ACC112 (cell line): Measurements from ENCODE around the gene CNGA2.

ENCODE experiments used
- H2AFZ ChIP-seq: fragments of 200-600 bp; sonication (generic); one replicate; pipeline ENCODE4 v1.6.0; 2017; ENCODE audit warnings: antibody characterized with exemption, low read length; ENCODE audit not compliant: unreplicated experiment
- H3K27ac ChIP-seq: fragments of 200-600 bp; sonication (generic); 2 replicates; pipeline ENCODE4 v1.5.1; 2014; ENCODE audit warnings: low read depth, mild to moderate bottlenecking, antibody characterized with exemption, low read length, moderate library complexity
- H3K27me3 ChIP-seq: fragments of 200-600 bp; sonication (generic); 2 replicates; pipeline ENCODE4 v1.6.1; 2014; ENCODE audit warnings: mild to moderate bottlenecking, antibody characterized with exemption, low read length, moderate library complexity, mixed read lengths; ENCODE audit not compliant: insufficient read depth
- H3K36me3 ChIP-seq: fragments of 200-600 bp; sonication (generic); 2 replicates; pipeline ENCODE4 v1.6.1; 2016; ENCODE audit warnings: mild to moderate bottlenecking, antibody characterized with exemption, low read length, moderate library complexity, mixed read lengths; ENCODE audit not compliant: insufficient read depth
- H3K4me1 ChIP-seq: fragments of 200-600 bp; sonication (generic); one replicate; pipeline ENCODE4 v1.6.1; 2016; ENCODE audit warnings: low read length, mixed read lengths; ENCODE audit not compliant: insufficient read depth, unreplicated experiment, control insufficient read depth
- H3K4me3 ChIP-seq: fragments of 200-600 bp; sonication (generic); 2 replicates; pipeline ENCODE4 v1.5.1; 2014; ENCODE audit warnings: mild to moderate bottlenecking, low read depth, low read length
- H3K79me2 ChIP-seq: fragments of 200-600 bp; sonication (generic); one replicate; pipeline ENCODE4 v1.6.0; 2016; ENCODE audit warnings: low read length; ENCODE audit not compliant: control insufficient read depth, unreplicated experiment, insufficient read depth

The CNGA2 gene

GRCh38 chrX:151752847-151753246 lies 18.3 kb downstream of the CNGA2 start:
- Histone ChIP-seq H3K4me3 (no peak overlapping the region), H3K79me2 (no peaks in the 10 kb centered on the region), H3K27ac (no peak overlapping the region), H3K4me1 (peaks cover 8% of the 10 kb centered on the region), H2AFZ (no peak overlapping the region), H3K36me3 (no peaks in the 10 kb centered on the region), H3K27me3 (peaks cover 4% of the 10 kb centered on the region; the same call in 1 of the 2 replicates)

GRCh38 chrX:151753313-151754046 lies 18.9 kb downstream of the CNGA2 start:
- no peak overlapping the region for H3K4me3 ChIP-seq
- H3K79me2 ChIP-seq: no peaks in the 10 kb centered on the region
- no peak overlapping the region for H3K27ac ChIP-seq
- H3K27me3 ChIP-seq: peaks cover under 1% of the 10 kb centered on the region; the same call in 1 of the 2 replicates
- H3K36me3 ChIP-seq: no peaks in the 10 kb centered on the region
- peaks cover 8% of the 10 kb centered on the region for H3K4me1 ChIP-seq
- no peak overlapping the region for H2AFZ ChIP-seq

GRCh38 chrX:151754047-151754429 lies 19.5 kb downstream of the CNGA2 start:
- H3K79me2 ChIP-seq: no peaks in the 10 kb centered on the region
- H3K4me1 ChIP-seq: peaks cover 8% of the 10 kb centered on the region
- H3K27me3 ChIP-seq: no peaks in the 10 kb centered on the region
- no peaks in the 10 kb centered on the region for H3K36me3 ChIP-seq
- no peak overlapping the region for H2AFZ ChIP-seq
- H3K4me3 ChIP-seq: no peak overlapping the region
- no peak overlapping the region for H3K27ac ChIP-seq

- Histone ChIP-seq H3K4me1 (peaks cover 8% of the 10 kb centered on the region), H3K27ac (no peak overlapping the region), H3K4me3 (no peak overlapping the region), H3K79me2 (no peaks in the 10 kb centered on the region), H3K27me3 (no peaks in the 10 kb centered on the region), H3K36me3 (no peaks in the 10 kb centered on the region), H2AFZ (no peak overlapping the region)
These were observed 20.2 kb downstream of the CNGA2 start for GRCh38 chrX:151754641-151755215.

- no peak overlapping the region for H3K27ac ChIP-seq
- H3K36me3 ChIP-seq: no peaks in the 10 kb centered on the region
- no peak overlapping the region for H2AFZ ChIP-seq
- H3K4me3 ChIP-seq: no peak overlapping the region
- H3K27me3 ChIP-seq: no peaks in the 10 kb centered on the region
- peaks cover 3% of the 10 kb centered on the region for H3K4me1 ChIP-seq
- no peaks in the 10 kb centered on the region for H3K79me2 ChIP-seq
These were observed 24.6 kb downstream of the CNGA2 start for GRCh38 chrX:151759041-151759708.

- no peak overlapping the region for H3K27ac ChIP-seq
- H2AFZ ChIP-seq: no peak overlapping the region
- no peak overlapping the region for H3K4me3 ChIP-seq
- no peaks in the 10 kb centered on the region for H3K79me2 ChIP-seq
- no peaks in the 10 kb centered on the region for H3K4me1 ChIP-seq
- no peaks in the 10 kb centered on the region for H3K36me3 ChIP-seq
- H3K27me3 ChIP-seq: no peaks in the 10 kb centered on the region
These were observed 28.3 kb downstream of the CNGA2 start for GRCh38 chrX:151762802-151763201.

GRCh38 chrX:151763711-151764110 lies 29.2 kb downstream of the CNGA2 start:
- H3K27ac ChIP-seq: no peak overlapping the region
- H3K27me3 ChIP-seq: no peaks in the 10 kb centered on the region
- H3K4me3 ChIP-seq: no peak overlapping the region
- no peak overlapping the region for H2AFZ ChIP-seq
- no peaks in the 10 kb centered on the region for H3K79me2 ChIP-seq
- no peaks in the 10 kb centered on the region for H3K4me1 ChIP-seq
- H3K36me3 ChIP-seq: no peaks in the 10 kb centered on the region

- no peaks in the 10 kb centered on the region for H3K4me1 ChIP-seq
- H3K27me3 ChIP-seq: no peaks in the 10 kb centered on the region
- H2AFZ ChIP-seq: no peak overlapping the region
- no peak overlapping the region for H3K4me3 ChIP-seq
- no peaks in the 10 kb centered on the region for H3K79me2 ChIP-seq
- no peaks in the 10 kb centered on the region for H3K36me3 ChIP-seq
- no peak overlapping the region for H3K27ac ChIP-seq
These were observed 30.5 kb downstream of the CNGA2 start for GRCh38 chrX:151765026-151765425.

GRCh38 chrX:151771726-151772125 lies 37.2 kb downstream of the CNGA2 start:
- no peak overlapping the region for H3K4me3 ChIP-seq
- no peaks in the 10 kb centered on the region for H3K36me3 ChIP-seq
- no peaks in the 10 kb centered on the region for H3K4me1 ChIP-seq
- H3K79me2 ChIP-seq: no peaks in the 10 kb centered on the region
- H2AFZ ChIP-seq: no peak overlapping the region
- H3K27me3 ChIP-seq: 0 out of 2 replicates have a peak, but pooled peaks cover 3% of the 10 kb centered on the region
- H3K27ac ChIP-seq: no peak overlapping the region

GRCh38 chrX:151773434-151773833 lies 38.9 kb downstream of the CNGA2 start:
- H3K79me2 ChIP-seq: no peaks in the 10 kb centered on the region
- H3K27me3 ChIP-seq: 0 out of 2 replicates have a peak, but pooled peaks cover 3% of the 10 kb centered on the region
- H3K27ac ChIP-seq: no peak overlapping the region
- no peak overlapping the region for H2AFZ ChIP-seq
- no peak overlapping the region for H3K4me3 ChIP-seq
- H3K36me3 ChIP-seq: no peaks in the 10 kb centered on the region
- H3K4me1 ChIP-seq: no peaks in the 10 kb centered on the region

- Histone ChIP-seq H3K27ac (no peak overlapping the region), H3K79me2 (no peaks in the 10 kb centered on the region), H3K27me3 (0 out of 2 replicates have a peak, but pooled peaks cover 3% of the 10 kb centered on the region), H3K36me3 (no peaks in the 10 kb centered on the region), H3K4me3 (no peak overlapping the region), H2AFZ (no peak overlapping the region), H3K4me1 (no peaks in the 10 kb centered on the region)
These were observed 39.9 kb downstream of the CNGA2 start for GRCh38 chrX:151774421-151774820.
